ENCODE measurements around the gene PPA1.
"Not testable (repeated sequence)": the region's sequence is repeated elsewhere in the genome, so short reads cannot be mapped to it uniquely, and the experiment has no call there.

PPA1 gene

DNA sequence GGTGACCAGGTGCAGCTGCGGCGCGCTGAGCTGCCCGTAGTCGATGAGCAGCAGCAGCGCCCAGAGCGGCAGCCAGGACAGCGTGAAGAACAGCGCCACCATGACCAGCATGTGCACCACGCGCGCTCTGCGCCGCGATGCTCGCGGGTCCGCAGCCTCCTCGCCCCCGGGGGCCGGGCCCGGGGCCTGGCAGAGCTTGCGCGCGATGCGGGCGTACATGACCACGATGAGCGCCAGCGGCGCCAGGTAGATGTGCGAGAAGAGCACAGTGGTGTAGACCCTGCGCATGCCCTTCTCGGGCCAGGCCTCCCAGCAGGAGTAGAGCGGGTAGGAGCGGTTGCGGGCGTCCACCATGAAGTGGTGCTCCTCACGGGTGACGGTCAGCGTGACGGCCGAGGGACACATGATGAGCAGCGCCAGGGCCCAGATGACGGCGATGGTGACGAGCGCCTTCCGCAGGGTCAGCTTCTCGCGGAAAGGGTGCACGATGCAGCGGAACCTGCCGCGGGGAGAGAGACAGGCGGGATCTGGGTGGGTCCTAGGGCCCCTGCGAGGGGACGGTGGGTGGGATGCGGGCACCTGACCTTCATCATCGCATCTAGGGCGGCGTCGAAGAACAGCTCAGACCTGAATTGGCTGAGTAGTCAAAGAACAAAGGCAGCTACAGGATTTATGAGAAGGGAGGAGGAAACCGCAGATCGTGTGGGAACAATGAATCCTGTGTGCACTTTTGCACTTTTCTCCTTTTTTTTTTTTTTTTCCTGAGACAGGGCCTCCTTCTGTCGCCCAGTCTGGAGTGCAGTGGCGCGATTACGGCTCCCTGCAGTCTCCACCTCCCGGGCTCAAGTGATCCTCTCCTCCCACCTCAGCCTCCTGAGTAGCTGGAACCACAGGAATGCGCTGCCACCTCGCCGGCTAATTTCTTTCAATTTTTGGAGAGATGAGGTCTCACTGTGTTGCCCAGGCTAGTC lies 22.4 kb upstream of the PPA1 start:
- DNase-seq (ENCODE audit: low read depth) = peak; percentile 68
- TF ChIP-seq, protein P1, sequence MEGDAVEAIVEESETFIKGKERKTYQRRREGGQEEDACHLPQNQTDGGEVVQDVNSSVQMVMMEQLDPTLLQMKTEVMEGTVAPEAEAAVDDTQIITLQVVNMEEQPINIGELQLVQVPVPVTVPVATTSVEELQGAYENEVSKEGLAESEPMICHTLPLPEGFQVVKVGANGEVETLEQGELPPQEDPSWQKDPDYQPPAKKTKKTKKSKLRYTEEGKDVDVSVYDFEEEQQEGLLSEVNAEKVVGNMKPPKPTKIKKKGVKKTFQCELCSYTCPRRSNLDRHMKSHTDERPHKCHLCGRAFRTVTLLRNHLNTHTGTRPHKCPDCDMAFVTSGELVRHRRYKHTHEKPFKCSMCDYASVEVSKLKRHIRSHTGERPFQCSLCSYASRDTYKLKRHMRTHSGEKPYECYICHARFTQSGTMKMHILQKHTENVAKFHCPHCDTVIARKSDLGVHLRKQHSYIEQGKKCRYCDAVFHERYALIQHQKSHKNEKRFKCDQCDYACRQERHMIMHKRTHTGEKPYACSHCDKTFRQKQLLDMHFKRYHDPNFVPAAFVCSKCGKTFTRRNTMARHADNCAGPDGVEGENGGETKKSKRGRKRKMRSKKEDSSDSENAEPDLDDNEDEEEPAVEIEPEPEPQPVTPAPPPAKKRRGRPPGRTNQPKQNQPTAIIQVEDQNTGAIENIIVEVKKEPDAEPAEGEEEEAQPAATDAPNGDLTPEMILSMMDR (IDR thresholded peaks at IDR 0.05; ENCODE audit: low read length, missing control alignments) = no peak
- no peak overlapping the region for H3K4me3 ChIP-seq (replicated peaks; ENCODE audit: low read depth, low read length)

DNA sequence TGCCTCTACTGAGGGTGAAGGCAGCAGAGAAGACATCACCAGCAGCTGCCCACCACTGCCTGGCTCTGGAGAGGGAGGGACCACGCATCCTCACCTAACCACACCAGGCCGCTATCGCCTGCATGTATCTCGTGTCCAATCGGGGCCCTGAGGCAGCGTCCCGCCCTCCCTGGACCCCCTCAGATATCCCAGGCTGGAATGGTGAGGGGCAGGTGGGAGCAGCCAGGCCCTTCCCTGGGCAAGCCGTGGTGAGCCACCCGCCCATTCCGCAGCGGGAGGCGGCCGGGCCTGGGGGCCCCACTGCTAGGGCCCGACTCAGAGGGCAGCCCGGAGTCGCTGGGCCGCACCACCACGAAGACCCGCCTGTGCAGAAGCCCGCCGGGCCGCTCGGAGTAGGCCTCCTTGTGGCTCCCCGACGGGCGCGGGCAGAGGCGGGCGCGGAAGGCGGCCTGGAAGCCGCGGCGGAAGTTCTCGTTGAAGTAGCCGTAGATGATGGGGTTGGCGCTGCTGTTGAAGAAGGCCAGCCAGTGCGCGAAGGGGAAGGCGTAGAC lies 21.6 kb upstream of the PPA1 start:
- TF ChIP-seq, protein P1 (IDR thresholded peaks at IDR 0.05; ENCODE audit: low read length, missing control alignments) = no peak
- no peak overlapping the region for H3K4me3 ChIP-seq (replicated peaks; ENCODE audit: low read depth, low read length)
- no peak for DNase-seq (ENCODE audit: low read depth)

DNA sequence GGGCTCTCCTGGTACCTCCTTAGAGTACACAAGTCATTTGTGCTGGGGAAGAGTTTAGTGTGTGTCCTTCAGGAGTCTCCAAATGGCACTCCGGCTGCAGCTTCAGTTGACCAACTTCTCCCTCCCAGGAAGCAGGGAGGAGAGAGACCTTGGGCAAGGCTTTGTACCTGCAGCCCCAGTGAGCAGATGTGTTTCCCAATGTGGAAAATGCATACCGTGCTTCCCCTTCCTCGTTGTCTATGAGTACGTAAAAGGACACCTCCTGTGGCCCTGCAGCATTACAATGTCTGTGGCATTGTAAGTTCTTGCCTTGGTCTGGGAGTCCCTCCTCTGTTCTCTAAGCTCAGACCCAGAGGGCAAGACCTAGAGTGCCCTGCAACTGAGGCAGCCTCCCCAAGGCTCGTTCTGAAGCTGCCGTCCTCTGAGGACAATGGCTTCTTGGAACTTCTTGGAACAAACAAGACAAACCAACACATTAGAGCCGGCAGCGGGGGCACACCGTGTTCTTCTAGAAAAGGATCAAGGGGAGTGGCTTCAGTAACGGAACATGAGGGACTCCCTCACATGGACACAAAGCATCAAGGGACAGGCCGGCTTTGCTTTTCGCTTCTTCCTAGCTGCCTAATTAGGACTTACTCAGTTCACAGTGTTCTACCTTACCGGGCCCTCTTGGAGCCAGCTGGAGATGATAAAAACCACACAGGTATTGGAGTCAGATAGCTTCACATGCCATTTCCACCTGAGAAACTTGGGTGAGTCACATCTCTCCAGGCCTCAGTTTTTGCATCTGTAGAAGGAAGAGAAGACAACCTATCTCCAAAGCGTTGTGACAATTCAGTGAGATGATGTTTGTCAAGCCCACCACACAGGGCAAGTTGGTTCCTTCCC lies 20.9 kb upstream of the PPA1 start:
- DNase-seq (ENCODE audit: low read depth) = no peak
- TF ChIP-seq, protein P1 (IDR thresholded peaks at IDR 0.05; ENCODE audit: low read length, missing control alignments) = no peak

DNA sequence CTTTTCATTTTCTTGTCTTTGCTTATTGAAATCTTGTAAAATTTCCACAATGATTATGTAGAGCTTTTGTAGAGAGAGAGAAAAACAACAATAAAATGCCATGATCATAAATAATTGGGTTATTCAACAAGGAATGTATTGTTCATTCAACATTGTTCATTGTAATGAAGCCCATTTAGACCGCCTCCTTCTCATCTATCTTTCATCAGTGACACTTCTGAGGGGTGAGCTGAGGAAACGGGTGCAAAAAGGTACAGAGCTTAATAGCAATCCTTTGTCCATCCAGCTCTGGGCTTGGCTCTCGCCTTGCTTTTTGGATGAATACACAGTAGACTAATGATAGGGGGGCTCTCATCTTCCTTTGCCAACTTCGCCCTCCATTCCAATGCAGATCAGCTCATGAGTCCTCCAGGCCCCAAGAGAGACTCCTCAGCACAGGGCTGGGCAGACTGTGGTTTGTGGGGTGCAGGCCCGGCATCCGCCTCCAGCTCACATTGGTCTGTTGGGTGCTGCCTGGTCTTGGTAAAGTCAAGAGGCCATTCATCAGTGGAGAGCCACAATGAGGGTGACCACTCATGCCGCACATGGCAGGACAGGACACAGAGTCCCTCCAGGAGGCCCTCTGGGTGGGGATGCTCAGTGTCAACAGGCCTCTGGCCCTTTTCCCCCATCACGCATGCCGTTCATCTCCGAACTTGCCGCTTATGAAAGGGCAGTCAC lies 17.9 kb upstream of the PPA1 start:
- H3K4me3 ChIP-seq (replicated peaks; ENCODE audit: low read depth, low read length) = no peak overlapping the region
- DNase-seq (ENCODE audit: low read depth) = no peak
- TF ChIP-seq, protein P1 (IDR thresholded peaks at IDR 0.05; ENCODE audit: low read length, missing control alignments) = no peak

More for the DNA sequence above, 20.9 kb upstream of the PPA1 start:
- H3K4me3 ChIP-seq (replicated peaks; ENCODE audit: low read depth, low read length) = no peak overlapping the region

DNA sequence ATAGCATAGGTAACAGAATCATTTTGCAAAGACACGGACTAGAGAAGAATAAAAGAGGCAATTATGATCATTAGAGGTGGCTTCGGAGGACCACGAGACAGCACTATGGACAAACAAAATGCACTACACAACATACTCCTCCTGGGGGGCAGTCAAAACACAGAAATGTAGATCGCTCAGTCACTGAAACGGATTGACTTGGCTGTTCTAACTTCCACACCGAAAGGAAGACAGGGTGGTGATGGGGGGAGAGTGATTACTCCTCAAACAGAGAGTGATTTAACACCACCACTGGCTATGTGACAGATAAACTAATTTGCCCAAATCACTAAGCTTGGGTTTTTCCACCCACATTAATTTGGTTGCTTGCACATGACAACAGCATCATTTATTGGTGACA lies 14.1 kb upstream of the PPA1 start:
- no peak overlapping the region for H3K4me3 ChIP-seq (replicated peaks; ENCODE audit: low read depth, low read length)
- no peak for DNase-seq (ENCODE audit: low read depth)
- TF ChIP-seq, protein P1 (IDR thresholded peaks at IDR 0.05; ENCODE audit: low read length, missing control alignments) = no peak

DNA sequence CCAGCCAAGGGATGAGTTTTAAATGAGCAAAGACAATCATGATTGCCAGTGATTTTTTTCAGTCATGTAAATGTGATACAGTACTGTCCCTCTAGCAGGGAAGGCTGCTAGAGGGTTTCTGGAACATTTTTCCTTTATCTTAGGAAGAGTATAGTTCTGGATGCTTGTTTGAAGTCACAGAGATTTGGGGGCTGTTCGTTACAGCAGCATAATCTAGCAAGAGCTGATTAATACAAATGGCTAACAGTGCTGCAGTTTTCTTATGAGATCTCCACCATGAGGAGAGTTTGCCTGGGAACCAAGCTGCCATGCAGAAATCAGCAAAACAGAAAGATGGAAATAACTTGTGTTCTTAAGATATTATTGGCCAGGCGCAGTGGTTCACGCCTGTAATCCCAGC lies 7.9 kb upstream of the PPA1 start:
- no peak overlapping the region for H3K4me3 ChIP-seq (replicated peaks; ENCODE audit: low read depth, low read length)
- TF ChIP-seq, protein P1 (IDR thresholded peaks at IDR 0.05; ENCODE audit: low read length, missing control alignments) = no peak
- no peak for DNase-seq (ENCODE audit: low read depth)

DNA sequence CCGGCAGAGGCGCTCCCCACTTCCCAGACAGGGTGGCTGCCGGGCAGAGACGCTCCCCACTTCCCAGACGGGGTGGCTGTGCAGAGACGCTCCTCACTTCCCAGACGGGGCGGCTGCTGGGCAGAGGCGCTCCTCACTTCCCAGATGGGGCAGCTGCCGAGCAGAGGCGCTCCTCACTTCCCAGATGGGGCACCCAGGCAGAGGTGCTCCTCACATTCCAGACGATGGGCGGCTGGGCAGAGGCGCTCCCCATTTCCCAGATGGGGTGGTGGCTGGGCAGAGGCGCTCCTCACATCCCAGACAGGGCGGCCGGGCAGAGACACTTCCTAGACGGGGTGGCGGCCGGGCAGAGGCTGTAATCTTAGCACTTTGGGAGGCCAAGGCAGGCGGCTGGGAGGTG lies 6.8 kb upstream of the PPA1 start:
- not testable (repeated sequence) for DNase-seq (ENCODE audit: low read depth); H3K4me3 ChIP-seq (replicated peaks; ENCODE audit: low read depth, low read length)

DNA sequence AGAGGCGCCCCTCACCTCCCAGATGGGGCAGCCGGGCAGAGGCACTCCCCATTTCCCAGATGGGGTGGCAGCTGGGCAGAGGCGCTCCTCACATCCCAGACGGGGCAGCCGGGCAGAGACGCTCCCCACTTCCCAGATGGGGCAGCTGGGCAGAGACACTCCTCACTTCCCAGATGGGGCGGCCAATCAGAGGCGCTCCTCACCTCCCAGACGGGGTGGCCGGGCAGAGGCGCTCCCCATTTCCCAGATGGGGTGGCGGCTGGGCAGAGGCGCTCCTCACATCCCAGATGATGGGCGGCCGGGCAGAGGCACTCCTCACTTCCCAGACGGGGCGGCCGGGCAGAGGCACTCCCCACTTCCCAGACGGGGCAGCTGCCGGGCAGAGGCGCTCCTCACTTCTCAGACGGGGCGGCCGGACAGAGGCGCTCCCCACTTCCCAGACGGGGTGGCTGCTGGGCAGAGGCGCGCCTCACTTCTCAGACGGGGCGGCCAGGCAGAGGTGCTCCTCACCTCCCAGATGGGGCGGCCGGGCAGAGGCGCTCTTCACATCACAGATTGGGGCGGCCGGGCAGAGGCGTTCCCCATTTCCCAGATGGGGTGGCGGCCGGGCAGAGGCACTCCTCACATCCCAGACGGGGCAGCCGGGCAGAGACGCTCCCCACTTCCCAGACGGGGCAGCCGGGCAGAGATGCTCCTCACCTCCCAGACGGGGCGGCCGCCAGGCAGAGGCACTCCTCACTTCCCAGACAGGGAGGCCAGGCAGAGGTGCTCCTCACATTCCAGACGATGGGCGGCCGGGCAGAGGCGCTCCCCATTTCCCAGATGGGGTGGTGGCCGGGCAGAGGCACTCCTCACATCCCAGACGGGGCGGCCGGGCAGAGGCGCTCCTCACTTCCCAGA lies 6.1 kb upstream of the PPA1 start:
- not testable (repeated sequence) for H3K4me3 ChIP-seq (replicated peaks; ENCODE audit: low read depth, low read length); DNase-seq (ENCODE audit: low read depth)

Data from fibroblast of pulmonary artery (primary cell).